ENCODE results near the gene KIF2C. TPM values are rescaled to one million over a fixed set of nuclear protein-coding genes. Genes with fewer than 3 reads are reported as not detected.
"Not testable (repeated sequence)": the region's sequence is repeated elsewhere in the genome, so short reads cannot be mapped to it uniquely, and the experiment has no call there.

KIF2C gene
- total RNA-seq, 2 experiments from 2014 or later: 0.64 to 0.82 TPM

DNA sequence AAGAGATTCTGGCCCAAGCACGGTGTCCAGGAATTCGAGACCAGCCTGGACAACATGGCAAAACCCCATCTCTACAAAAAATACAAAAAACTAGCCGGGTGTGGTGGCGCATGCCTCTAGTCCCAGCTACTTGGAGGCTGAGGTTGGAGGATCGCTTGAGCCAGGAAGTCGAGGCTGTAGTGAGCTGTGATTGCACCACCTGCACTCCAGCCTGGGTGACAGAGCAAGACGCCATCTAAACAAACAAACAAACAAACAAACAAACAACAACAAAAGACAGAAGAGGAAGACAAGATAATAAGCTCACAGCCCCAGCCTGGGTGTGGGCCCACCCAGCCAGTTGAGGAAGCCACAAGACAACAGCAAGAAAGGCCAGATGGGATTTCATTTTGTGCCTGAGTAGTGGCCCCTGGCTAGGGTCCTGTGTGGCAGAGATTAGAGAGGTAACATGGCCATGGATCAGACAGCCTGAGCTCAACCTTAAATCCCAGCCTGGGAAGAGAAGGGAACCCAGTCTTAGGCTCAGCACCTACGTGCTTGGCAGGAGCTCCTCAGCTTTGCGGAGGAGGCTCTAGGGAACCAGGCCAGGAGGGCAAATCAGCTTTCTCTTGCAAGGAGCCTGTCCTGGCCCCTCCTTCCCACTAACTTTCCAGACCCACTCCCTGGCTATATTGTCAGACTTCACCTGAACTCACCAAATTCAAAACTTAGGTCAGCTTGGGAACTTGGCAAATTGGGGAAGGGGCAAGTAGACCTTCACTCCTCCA lies 53.3 kb downstream of the KIF2C start:
- intact Hi-C loops (cut with DNase I, micrococcal nuclease): loop anchor here in 1 of 2 experiments (2.0 to 10.0 kb wide), 3 partner anchors 92 to 506 kb away; partner anchors contain the start of gene ZSWIM5
- ChIA-PET POLR2A (interaction anchor here (0.7 to 4.1 kb wide), 6 partner anchors 16 to 219 kb away, joined by 3 to 16 read pairs (median 4); partner anchors contain the start of genes HECTD3, RNU5D-1, RPS8 and UROD), CTCF (interaction anchor here (0.7 to 2.2 kb wide), 10 partner anchors 8 to 700 kb away, joined by 3 to 6 read pairs (median 3); partner anchors contain the start of gene RNU5D-1)
- no peak for ATAC-seq (ENCODE audit: poor library complexity)
- Mint-ChIP-seq H3K27me3 (no peaks in the 10 kb centered on the region), H3K4me1 (ENCODE audit: low read depth) (peaks cover 4% of the 10 kb centered on the region), H3K9me3 (no peaks in the 10 kb centered on the region), H3K27ac (no peak overlapping the region), H3K4me3 (no peak overlapping the region), H3K36me3 (ENCODE audit: low read depth) (no peaks in the 10 kb centered on the region)
- no peaks in the 10 kb centered on the region for H3K4me1 ChIP-seq (ENCODE audit: insufficient read depth, low read length)
- no peaks in the 10 kb centered on the region for H3K27me3 ChIP-seq (ENCODE audit: control insufficient read depth in 1 of 2, insufficient read depth in 2 of 2, low read length in 2 of 2)
- no peak for TF ChIP-seq CTCF (IDR thresholded peaks at IDR 0.05)
- H3K36me3 ChIP-seq (ENCODE audit: insufficient read depth, low read length): no peaks in the 10 kb centered on the region
- no peaks in the 10 kb centered on the region for H3K9me3 ChIP-seq (ENCODE audit: control insufficient read depth in 1 of 2, insufficient read depth in 1 of 2, low read length in 2 of 2)
- no peak overlapping the region for H3K4me3 ChIP-seq (ENCODE audit: low read length)
- DNase-seq: no peak
- no peak overlapping the region for H3K27ac ChIP-seq (ENCODE audit: low read depth in 1 of 2, low read length in 2 of 2)

GRCh38 chr1:44797886-44798285 lies 58.2 kb downstream of the KIF2C start:
- peaks cover 11% of the 10 kb centered on the region for H3K36me3 ChIP-seq (ENCODE audit: insufficient read depth, low read length)
- not testable (repeated sequence) for DNase-seq; ATAC-seq (ENCODE audit: poor library complexity); H3K9me3 ChIP-seq (ENCODE audit: control insufficient read depth in 1 of 2, insufficient read depth in 1 of 2, low read length in 2 of 2); H3K27me3 ChIP-seq (ENCODE audit: control insufficient read depth in 1 of 2, insufficient read depth in 2 of 2, low read length in 2 of 2); H3K9me3 Mint-ChIP-seq; H3K27me3 Mint-ChIP-seq; H3K27ac ChIP-seq (ENCODE audit: low read depth in 1 of 2, low read length in 2 of 2); H3K4me3 ChIP-seq (ENCODE audit: low read length); H3K4me3 Mint-ChIP-seq
- POLR2A ChIA-PET: interaction anchor here (1.8 to 16.3 kb wide), 4 partner anchors 14 to 67 kb away, joined by 4 to 599 read pairs (median 216); partner anchors contain the start of genes BTBD19, RNU5D-1 and RPS8
- peaks cover 27% of the 10 kb centered on the region for H3K4me1 ChIP-seq (ENCODE audit: insufficient read depth, low read length)
- CTCF ChIA-PET: interaction anchor here (2.5 kb wide), 1 partner anchor 22 kb away, joined by 49 read pairs; no protein-coding TSS in a partner anchor
- Mint-ChIP-seq H3K36me3 (ENCODE audit: low read depth) (peaks cover 30% of the 10 kb centered on the region), H3K4me1 (ENCODE audit: low read depth) (peaks cover 30% of the 10 kb centered on the region), H3K27ac (peak overlapping the region; percentile 86)
- intact Hi-C loops (cut with DNase I, micrococcal nuclease): loop anchor here in 1 of 2 experiments (2.0 to 10.0 kb wide), 3 partner anchors 37 to 407 kb away; partner anchors contain the start of gene ZSWIM5

DNA sequence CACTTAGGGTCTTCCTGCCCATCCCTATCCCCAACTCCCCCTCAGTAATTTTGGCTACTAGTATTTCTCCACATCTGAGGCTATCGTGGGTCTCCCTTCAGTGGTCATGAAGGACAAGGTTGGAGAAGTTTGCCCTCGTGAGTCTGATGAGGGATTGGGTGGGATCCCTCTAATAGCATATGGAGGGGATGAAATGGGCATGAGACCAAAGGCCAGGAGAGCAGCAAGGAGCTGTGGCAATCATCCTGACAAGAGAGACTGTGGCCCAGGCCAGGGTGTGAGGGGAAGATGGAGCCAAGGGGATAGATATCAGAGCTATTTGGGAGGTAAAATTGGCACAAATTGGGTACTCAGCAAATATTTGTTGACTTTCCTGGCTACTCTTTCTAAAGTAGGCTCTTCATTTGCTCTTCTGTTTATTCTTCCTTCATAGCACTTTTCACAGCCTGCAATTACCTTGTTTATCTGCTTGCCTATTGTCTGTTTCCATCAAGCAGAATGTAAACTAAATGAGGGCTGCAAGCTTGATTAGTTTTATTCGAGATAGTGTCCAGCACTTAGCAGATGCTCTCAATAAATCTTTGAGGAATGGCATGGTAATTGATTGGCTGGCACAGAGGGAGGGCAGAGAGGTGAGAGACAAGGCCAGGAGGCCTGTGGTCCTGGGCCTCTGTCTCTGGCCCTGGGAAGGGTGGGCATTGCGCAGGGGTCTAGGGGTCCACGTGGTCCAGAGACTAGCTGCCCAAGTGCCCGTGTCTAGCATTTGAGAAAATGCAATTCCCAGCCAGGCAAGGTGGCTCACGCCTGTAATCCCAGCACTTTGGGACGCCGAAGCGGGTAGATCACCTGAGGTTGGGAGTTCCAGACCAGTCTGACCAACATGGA lies 59.1 kb downstream of the KIF2C start:
- no peaks in the 10 kb centered on the region for H3K27me3 Mint-ChIP-seq
- no peak overlapping the region for H3K4me3 Mint-ChIP-seq
- peaks cover 19% of the 10 kb centered on the region for H3K36me3 ChIP-seq (ENCODE audit: insufficient read depth, low read length)
- no peak overlapping the region for H3K4me3 ChIP-seq (ENCODE audit: low read length)
- H3K27me3 ChIP-seq (ENCODE audit: control insufficient read depth in 1 of 2, insufficient read depth in 2 of 2, low read length in 2 of 2): no peaks in the 10 kb centered on the region
- H3K27ac Mint-ChIP-seq: peak overlapping the region; percentile 86
- DNase-seq: peak in 3 of 14 experiments; percentile 5 to 48 (median 21)
- intact Hi-C loops (cut with DNase I, micrococcal nuclease): loop anchor here in 1 of 2 experiments (2.0 to 10.0 kb wide), 3 partner anchors 36 to 406 kb away; partner anchors contain the start of gene ZSWIM5
- ChIA-PET POLR2A (interaction anchor here (0.6 to 16.3 kb wide), 5 partner anchors 9 to 187 kb away, joined by 3 to 599 read pairs (median 9); partner anchors contain the start of genes BTBD19, EIF2B3 and RNU5D-1), CTCF (interaction anchor here (1.1 to 2.5 kb wide), 5 partner anchors 9 to 138 kb away, joined by 3 to 49 read pairs (median 14); partner anchors contain the start of gene RNU5D-1)
- H3K27ac ChIP-seq (ENCODE audit: low read depth in 1 of 2, low read length in 2 of 2): peak overlapping the region in 1 of 2 donors; percentile 9
- no peaks in the 10 kb centered on the region for H3K9me3 ChIP-seq (ENCODE audit: control insufficient read depth in 1 of 2, insufficient read depth in 1 of 2, low read length in 2 of 2)
- peaks cover 38% of the 10 kb centered on the region for H3K36me3 Mint-ChIP-seq (ENCODE audit: low read depth)
- peaks cover 35% of the 10 kb centered on the region for H3K4me1 Mint-ChIP-seq (ENCODE audit: low read depth)
- no peaks in the 10 kb centered on the region for H3K9me3 Mint-ChIP-seq
- no peak for ATAC-seq (ENCODE audit: poor library complexity)
- H3K4me1 ChIP-seq (ENCODE audit: insufficient read depth, low read length): peaks cover 35% of the 10 kb centered on the region
- no peak for TF ChIP-seq CTCF (IDR thresholded peaks at IDR 0.05)
